ENCODE results near the gene CFAP210.

DNA sequence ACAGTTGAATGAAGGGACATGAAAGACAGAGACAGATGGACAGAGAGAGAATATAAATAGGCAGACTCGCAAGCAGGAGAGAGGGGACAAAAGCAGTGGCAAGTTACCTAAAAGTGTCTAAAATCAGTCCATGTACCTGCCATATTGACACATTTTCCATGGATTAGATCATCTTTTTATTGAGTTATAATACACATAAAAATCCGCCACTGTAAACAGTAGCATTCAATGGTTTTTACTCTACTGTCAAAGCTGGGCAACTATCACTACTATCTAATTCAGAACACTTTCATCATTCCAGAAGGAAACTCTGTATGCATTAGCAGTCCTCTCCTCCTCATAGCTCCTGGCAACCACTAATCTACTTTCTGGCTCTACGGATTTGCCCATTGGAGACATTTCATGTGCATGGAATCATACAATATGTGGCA is 10.1 kb downstream of the CFAP210 start:
- no peak for TF ChIP-seq EZH2 (IDR thresholded peaks at IDR 0.05)
- no peak for TF ChIP-seq POLR2AphosphoS5 (IDR thresholded peaks at IDR 0.05; ENCODE audit: borderline replicate concordance, low read depth, low read length)
